ENCODE data around the gene MANF.

DNA sequence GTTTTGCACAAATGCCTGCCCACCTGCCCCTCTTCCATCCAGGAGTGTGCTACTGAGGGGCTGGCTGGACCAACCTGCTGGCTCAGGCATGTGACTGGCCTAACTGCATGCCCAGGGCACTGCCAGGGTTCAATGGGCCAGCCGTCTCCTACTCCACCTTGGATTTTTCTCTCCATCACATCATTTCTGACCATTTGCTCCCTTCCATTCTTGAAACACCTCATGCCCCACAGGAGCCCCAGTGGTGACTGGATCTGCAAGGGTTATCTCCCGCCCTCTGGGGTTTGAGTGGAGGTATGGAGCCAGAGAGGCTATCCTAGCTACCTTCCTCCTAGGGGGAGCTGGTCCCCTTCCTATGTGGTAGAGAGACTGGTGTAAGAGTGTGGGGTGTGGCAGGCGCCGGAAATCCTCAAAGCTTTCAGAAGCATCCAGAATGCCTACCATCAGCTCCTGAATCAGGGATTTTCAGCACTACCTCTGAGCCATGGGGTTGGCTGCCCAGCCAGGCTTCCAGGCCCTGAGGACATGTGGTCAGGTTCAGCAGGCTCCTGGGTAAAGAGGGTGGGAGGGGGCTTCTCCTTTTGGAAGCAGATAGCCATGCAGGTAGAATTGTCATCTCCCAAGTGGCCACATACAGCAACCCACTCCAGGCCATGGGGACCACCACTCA lies 2.9 kb upstream of the MANF start:
- TF ChIP-seq, protein P1, sequence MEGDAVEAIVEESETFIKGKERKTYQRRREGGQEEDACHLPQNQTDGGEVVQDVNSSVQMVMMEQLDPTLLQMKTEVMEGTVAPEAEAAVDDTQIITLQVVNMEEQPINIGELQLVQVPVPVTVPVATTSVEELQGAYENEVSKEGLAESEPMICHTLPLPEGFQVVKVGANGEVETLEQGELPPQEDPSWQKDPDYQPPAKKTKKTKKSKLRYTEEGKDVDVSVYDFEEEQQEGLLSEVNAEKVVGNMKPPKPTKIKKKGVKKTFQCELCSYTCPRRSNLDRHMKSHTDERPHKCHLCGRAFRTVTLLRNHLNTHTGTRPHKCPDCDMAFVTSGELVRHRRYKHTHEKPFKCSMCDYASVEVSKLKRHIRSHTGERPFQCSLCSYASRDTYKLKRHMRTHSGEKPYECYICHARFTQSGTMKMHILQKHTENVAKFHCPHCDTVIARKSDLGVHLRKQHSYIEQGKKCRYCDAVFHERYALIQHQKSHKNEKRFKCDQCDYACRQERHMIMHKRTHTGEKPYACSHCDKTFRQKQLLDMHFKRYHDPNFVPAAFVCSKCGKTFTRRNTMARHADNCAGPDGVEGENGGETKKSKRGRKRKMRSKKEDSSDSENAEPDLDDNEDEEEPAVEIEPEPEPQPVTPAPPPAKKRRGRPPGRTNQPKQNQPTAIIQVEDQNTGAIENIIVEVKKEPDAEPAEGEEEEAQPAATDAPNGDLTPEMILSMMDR (IDR thresholded peaks at IDR 0.05 in 8 of 11, conservative IDR thresholded peaks at IDR 0.05 in 3 of 11): no peak
- no peak for TF ChIP-seq POLR2A (IDR thresholded peaks at IDR 0.05)
- TF ChIP-seq POLR2AphosphoS5 (IDR thresholded peaks at IDR 0.05): no peak
